GM13976 (cell line): Measurements from ENCODE around the gene RNF208.

Experiments used
- DNase-seq: peaks from one replicate; pipeline ENCODE4 v3.0.0; 2012; ENCODE audit warnings: low spot score
- in situ Hi-C: fragments of 300-500 bp; cut with MboI; formaldehyde crosslinking; loops from one replicate; pipeline ENCODE4 v1.12.0; 2022; ENCODE audit warnings: low sequenced_read_pairs, mixed read lengths, inconsistent platforms; ENCODE audit not compliant: unreplicated experiment
- TF ChIP-seq, protein P1 (sequence below): IDR thresholded peaks from 2 replicates; pipeline ENCODE4 v1.5.1; 2012; ENCODE audit warnings: borderline replicate concordance, mild to moderate bottlenecking; ENCODE audit not compliant: insufficient read depth; ENCODE audit errors: extremely low read depth, missing control alignments, control extremely low read depth

RNF208 gene

DNA sequence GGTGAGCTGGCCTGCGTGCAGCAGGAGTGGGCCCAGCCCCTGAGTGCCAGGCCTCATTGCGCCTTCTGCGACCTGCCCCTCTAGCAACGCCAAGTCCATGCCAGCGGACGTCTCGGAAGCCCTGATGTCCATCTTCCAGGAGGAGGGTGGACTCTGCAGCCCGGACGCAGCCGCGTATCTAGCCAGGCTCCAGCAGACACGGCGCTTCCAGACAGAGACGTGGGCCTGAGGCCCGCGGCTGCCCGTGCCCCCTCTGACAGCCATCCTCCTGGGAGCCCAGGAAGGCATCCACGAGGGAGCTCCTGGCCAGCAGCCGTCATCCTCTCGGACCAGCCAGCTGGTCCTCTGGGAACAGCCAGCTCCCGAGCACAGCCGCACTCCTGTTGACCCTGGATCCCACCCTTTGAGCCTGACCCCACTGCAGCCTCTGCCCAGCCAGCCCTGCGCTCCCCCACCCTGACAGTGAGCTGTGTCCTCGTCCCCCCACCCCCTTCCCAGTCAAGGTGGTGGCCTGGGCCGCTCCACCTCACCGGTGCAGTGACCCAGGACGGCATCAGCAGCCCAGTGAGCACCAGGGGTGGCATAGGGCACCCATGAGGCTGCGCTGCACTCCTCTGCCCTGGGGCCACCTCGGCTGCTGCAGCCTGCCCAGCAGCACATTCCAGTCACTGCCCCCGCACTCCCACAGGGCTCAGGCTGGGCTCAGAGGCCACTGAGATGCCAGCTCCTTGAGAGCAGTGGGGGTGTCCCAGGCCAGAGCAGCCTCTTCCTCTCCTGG lies 5.7 kb downstream of the RNF208 start:
- TF ChIP-seq, protein P1, sequence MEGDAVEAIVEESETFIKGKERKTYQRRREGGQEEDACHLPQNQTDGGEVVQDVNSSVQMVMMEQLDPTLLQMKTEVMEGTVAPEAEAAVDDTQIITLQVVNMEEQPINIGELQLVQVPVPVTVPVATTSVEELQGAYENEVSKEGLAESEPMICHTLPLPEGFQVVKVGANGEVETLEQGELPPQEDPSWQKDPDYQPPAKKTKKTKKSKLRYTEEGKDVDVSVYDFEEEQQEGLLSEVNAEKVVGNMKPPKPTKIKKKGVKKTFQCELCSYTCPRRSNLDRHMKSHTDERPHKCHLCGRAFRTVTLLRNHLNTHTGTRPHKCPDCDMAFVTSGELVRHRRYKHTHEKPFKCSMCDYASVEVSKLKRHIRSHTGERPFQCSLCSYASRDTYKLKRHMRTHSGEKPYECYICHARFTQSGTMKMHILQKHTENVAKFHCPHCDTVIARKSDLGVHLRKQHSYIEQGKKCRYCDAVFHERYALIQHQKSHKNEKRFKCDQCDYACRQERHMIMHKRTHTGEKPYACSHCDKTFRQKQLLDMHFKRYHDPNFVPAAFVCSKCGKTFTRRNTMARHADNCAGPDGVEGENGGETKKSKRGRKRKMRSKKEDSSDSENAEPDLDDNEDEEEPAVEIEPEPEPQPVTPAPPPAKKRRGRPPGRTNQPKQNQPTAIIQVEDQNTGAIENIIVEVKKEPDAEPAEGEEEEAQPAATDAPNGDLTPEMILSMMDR, result no peak
- no peak for DNase-seq
- in situ Hi-C loops, result no loop called here

DNA sequence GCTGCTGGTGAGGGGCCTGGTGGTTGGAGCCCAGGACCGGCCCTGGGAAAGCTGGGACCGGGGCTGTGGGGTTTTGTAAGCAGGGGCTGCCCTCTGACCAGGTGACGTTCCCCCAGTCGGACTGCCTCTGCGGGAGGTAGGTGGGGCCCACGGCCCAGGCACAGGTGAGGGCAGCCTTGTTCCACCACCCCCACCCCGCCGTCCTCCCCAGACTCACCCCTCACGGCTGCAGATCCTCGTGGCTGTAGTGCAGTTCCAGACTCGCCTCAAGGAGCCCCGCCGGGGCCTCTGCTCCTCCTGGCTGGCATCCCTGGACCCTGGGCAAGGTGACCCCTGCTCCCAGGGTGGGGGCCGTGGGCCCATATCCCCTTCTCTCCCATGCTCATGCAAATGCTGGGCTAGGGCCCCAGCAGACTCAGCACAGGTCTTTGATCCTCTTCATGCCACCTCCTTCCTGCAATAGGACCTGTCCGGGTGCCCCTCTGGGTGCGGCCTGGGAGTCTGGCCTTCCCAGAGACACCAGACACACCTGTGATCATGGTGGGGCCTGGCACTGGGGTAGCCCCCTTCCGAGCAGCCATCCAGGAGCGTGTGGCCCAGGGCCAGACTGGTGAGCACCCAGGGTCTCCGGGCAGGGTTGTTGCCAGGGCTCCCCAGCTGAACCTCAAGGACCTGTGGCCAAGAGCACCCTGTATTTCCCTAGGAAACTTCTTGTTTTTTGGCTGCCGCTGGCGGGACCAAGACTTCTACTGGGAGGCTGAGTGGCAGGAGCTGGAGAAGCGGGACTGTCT lies 6.6 kb downstream of the RNF208 start:
- no peak for DNase-seq

DNA sequence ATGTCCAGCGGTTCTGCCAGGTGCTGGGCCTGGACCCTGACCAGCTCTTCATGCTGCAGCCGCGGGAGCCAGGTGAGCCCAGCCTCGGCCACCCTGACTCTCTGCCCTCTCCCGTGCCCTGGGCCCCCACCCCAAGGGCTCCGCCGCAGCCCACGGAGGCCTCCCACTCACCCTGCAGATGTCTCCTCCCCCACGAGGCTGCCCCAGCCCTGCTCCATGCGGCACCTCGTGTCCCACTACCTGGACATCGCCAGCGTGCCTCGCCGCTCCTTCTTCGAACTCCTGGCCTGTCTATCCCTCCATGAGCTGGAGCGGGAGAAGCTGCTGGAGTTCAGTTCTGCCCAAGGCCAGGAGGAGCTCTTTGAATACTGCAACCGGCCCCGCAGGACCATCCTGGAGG lies 7.4 kb downstream of the RNF208 start:
- in situ Hi-C loops, result no loop called here
- no peak for DNase-seq
- TF ChIP-seq, protein P1, result no peak

More for the DNA sequence above, 6.6 kb downstream of the RNF208 start:
- in situ Hi-C loops, result no loop called here
- TF ChIP-seq, protein P1, result no peak

DNA sequence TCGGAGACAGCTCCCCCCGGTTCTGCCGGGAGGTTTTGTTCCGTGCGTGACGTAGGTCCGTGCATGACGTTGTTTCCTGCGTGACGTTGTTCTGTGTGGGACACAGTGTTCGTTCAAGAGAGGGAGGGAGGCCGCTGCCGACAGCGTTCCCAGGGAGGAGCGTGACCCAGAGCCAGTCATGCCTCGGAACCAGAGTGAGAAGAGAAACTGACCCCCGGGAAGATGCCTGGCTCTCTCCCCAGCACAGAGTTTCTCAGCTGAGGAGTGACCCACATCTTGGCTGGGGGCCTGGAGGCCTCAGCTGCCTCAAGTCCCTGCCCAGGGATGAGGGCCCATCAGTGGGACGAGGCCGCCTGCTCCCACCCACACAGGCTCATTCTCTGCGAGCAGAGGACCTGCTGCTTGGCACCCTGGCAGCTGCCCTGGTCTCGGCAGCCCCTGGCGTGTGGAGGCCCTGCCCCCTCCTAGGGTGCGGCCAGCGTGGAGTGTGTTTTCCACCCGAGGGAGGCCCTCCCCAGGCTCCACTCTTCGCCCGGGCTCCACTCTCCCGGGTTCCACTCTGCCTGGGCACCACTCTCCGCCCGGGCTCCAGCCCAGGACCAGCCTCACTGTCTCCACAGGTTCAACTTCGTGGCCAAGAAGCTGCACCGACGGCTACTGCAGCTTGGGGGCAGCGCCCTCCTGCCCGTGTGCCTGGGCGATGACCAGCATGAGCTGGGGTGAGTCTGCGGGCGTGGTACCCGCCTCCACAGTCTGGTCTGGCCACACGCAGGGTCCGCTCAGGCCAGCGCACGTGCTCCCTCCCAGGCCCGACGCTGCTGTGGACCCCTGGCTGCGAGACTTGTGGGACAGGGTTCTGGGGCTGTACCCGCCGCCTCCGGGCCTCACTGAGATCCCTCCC lies 8.6 kb downstream of the RNF208 start:
- in situ Hi-C loops, result no loop called here
- no peak for DNase-seq
- TF ChIP-seq, protein P1, result no peak

DNA sequence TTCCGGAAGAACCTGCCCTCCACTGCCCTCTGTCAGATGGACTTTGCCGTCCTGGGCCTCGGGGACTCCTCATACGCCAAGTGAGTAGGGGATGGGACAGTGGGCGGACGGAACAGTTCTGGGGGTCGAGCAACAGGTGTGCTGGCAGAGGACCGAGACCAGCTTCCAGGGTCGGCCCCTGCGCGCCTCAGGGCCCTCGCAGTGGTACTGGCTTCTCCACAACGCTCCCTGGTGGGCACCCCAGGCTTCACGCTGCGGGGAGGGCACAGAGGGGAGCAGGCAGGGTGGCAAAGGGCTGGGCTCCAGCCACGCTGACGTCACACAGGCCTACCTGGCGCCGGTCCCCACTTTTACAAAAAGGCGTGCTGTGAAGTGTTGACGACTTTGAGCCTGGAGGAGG lies 9.5 kb downstream of the RNF208 start:
- in situ Hi-C loops, result no loop called here
- DNase-seq, result no peak
- TF ChIP-seq, protein P1, result no peak

DNA sequence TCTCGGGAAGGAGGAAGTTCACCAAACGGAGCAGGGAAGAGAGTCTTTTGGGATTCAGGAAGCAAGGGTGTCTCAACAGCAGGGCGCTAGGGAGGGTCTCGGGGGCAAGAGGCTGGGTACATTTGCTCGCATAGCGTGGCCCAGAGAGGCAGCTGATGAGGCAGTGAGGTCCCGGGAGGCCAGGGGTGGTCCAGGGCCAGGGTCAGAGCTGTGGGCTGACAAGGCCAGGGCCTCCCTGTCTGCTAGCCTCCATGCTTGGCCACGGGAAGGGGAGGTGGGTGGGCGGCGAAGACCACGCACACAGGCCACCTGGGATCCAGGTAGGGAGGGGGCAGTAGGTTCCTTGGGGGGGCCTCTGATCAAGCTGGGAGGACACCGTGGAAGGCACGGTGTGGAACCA lies 10.5 kb downstream of the RNF208 start:
- in situ Hi-C loops, result no loop called here
- TF ChIP-seq, protein P1, result no peak
- DNase-seq, result no peak
